Activated CD8-positive, alpha-beta memory T cell treated with anti-CD3 and anti-CD28 coated beads, Interleukin-2, amount 50 U/mL, for 24 hours (primary cell): ENCODE measurements around the gene CEACAM20.
"Not testable (repeated sequence)": the region's sequence is repeated elsewhere in the genome, so short reads cannot be mapped to it uniquely, and the experiment has no call there.

Experiments
- DNase-seq: peaks from one replicate; pipeline ENCODE4 v3.0.0-alpha.2; 2020; ENCODE audit errors: extremely low read depth

Gene CEACAM20

DNA sequence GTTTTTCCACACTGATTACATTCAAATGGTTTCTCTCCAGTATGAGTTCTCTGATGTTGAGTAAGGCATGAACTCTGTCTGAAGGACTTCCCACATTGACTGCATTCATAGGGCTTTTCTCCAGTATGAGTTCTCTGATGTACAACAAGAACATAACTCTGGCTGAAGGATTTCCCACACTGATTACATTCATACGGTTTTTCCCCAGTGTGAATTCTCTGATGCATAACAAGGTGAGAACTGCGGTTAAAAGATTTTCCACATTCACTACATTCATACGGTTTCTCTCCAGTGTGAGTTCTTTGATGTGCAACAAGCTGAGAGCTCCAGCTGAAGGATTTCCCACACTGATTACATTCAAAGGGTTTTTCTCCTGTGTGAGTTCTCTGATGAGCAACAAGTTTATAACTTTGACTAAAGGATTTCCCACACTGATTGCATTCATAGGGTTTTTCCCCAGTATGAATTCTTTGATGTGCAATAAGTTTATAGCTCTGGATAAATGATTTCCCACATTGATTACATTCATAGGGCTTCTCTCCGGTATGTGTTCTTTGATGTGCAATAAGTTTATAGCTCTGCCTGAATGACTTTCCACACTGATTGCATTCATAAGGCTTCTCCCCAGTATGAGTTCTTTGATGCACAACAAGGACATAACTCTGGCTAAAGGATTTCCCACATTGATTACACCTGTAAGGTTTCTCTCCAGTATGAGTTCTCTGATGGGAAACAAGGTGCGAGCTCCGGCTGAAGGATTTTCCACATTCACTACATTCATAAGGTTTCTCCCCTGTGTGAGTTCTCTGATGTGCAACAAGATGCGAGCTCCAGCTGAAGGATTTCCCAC, 52.7 kb downstream of the CEACAM20 start:
- no peak for DNase-seq

- not testable (repeated sequence) for DNase-seq
Observed at GRCh38 chr19:44468730-44469129, 60.7 kb downstream of the CEACAM20 start.

DNA sequence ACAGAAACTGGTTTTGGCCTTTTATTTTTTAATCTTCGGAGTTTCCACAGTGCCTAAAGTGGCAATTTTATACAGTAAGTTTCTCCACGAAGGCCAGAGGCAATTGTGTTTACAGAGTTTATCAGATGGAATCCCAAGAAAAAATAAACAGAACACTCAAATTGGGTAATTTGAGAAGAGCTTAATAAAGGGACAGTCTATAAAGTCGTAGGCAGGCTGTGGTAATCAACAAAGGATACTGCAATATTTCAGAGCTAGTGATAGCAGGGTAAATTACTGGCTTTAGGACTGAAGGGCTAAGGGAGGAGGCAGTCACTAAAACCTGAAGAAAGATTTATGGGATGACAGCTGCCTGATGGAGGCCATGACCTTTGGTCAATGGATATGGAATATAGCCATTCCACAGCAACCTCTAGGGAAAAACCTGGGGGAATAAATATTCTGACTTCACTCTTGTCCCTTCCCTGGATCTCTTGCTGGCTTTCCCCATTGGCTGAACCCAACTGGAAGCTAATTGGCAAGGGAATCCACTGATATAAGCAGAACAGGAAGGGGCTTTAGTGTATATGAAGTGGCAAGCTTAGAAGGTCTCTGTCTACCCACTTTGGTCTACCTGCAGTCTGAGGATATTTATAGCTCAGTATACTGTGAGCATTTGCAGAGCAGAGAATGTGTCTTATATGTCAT, 66.7 kb downstream of the CEACAM20 start:
- DNase-seq = not testable (repeated sequence)
